Glomerular endothelial cell (primary cell): ENCODE measurements around the gene PUS7. TPM values are rescaled to one million over a fixed set of nuclear protein-coding genes. Genes with fewer than 3 reads are reported as not detected.
"Not testable (repeated sequence)": the region's sequence is repeated elsewhere in the genome, so short reads cannot be mapped to it uniquely, and the experiment has no call there.

Source experiments
- DNase-seq: peaks from one replicate; pipeline ENCODE4 v3.0.0-alpha.2; 2011; ENCODE audit warnings: low read depth, low spot score; ENCODE audit errors: extremely low read depth
- total RNA-seq: library from RNA; depleted of rRNA; stranded (reverse); fragments of >200 nt; gene quantifications from 2 replicates; pipeline ENCODE4 v1.2.3, GENCODE V29; 2015

Gene PUS7
- total RNA-seq, 1 donor from 2014 or later: 23.0 TPM

- no peak for DNase-seq
Measured at GRCh38 chr7:105497016-105497415, 25.1 kb downstream of the PUS7 start.

- DNase-seq: no peak
Measured at GRCh38 chr7:105496521-105496920, 25.6 kb downstream of the PUS7 start.

- DNase-seq: no peak
Measured at GRCh38 chr7:105493923-105494315, 28.2 kb downstream of the PUS7 start.

GRCh38 chr7:105493196-105493922, 28.7 kb downstream of the PUS7 start:
- no peak for DNase-seq

GRCh38 chr7:105489409-105489808, 32.7 kb downstream of the PUS7 start:
- DNase-seq: no peak

- DNase-seq: peak; percentile 98
Measured at GRCh38 chr7:105487579-105488571, 34.2 kb downstream of the PUS7 start.

GRCh38 chr7:105480931-105481330, 41.1 kb downstream of the PUS7 start:
- no peak for DNase-seq

GRCh38 chr7:105478606-105479005, 43.5 kb downstream of the PUS7 start:
- DNase-seq: no peak

GRCh38 chr7:105477908-105478307, 44.2 kb downstream of the PUS7 start:
- no peak for DNase-seq

- DNase-seq: no peak
Measured at GRCh38 chr7:105474045-105474444, 48.0 kb downstream of the PUS7 start.

- no peak for DNase-seq
Measured at GRCh38 chr7:105473163-105473562, 48.9 kb downstream of the PUS7 start.

- DNase-seq: no peak
Measured at GRCh38 chr7:105470846-105471245, 51.2 kb downstream of the PUS7 start.

- no peak for DNase-seq
Measured at GRCh38 chr7:105470090-105470489, 52.0 kb downstream of the PUS7 start.

- no peak for DNase-seq
Measured at GRCh38 chr7:105462765-105463420, 59.2 kb downstream of the PUS7 start.

GRCh38 chr7:105461518-105461917, 60.6 kb downstream of the PUS7 start:
- no peak for DNase-seq

- no peak for DNase-seq
Measured at GRCh38 chr7:105457619-105458225, 64.3 kb downstream of the PUS7 start.

- no peak for DNase-seq
Measured at GRCh38 chr7:105454921-105455320, 67.2 kb downstream of the PUS7 start.

GRCh38 chr7:105454095-105454747, 67.8 kb downstream of the PUS7 start:
- no peak for DNase-seq

- no peak for DNase-seq
Measured at GRCh38 chr7:105452085-105452484, 70.0 kb downstream of the PUS7 start.

- DNase-seq: not testable (repeated sequence)
Measured at GRCh38 chr7:105450870-105451269, 71.2 kb downstream of the PUS7 start.
